ENCODE results near the gene KCNK2. TPM values are rescaled to one million over a fixed set of nuclear protein-coding genes. Genes with fewer than 3 reads are reported as not detected.

KCNK2 gene
- total RNA-seq, 1 donor from 2014 or later = not detected

GRCh38 chr1:215081661-215082531 lies 641 bp upstream of the KCNK2 start:
- TF ChIP-seq, protein P1, sequence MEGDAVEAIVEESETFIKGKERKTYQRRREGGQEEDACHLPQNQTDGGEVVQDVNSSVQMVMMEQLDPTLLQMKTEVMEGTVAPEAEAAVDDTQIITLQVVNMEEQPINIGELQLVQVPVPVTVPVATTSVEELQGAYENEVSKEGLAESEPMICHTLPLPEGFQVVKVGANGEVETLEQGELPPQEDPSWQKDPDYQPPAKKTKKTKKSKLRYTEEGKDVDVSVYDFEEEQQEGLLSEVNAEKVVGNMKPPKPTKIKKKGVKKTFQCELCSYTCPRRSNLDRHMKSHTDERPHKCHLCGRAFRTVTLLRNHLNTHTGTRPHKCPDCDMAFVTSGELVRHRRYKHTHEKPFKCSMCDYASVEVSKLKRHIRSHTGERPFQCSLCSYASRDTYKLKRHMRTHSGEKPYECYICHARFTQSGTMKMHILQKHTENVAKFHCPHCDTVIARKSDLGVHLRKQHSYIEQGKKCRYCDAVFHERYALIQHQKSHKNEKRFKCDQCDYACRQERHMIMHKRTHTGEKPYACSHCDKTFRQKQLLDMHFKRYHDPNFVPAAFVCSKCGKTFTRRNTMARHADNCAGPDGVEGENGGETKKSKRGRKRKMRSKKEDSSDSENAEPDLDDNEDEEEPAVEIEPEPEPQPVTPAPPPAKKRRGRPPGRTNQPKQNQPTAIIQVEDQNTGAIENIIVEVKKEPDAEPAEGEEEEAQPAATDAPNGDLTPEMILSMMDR (IDR thresholded peaks at IDR 0.05; ENCODE audit: insufficient read depth, low read length, poor library complexity, severe bottlenecking) = no peak
- Histone ChIP-seq H3K27me3 (ENCODE audit: control insufficient read depth, insufficient read depth, low read length) (peaks cover 21% of the 10 kb centered on the region), H3K36me3 (ENCODE audit: control insufficient read depth, insufficient read depth, low read length) (no peaks in the 10 kb centered on the region), H3K4me3 (ENCODE audit: low read depth, low read length) (peak overlapping the region; percentile 37)
- DNase-seq (ENCODE audit: low read depth) = no peak

DNA sequence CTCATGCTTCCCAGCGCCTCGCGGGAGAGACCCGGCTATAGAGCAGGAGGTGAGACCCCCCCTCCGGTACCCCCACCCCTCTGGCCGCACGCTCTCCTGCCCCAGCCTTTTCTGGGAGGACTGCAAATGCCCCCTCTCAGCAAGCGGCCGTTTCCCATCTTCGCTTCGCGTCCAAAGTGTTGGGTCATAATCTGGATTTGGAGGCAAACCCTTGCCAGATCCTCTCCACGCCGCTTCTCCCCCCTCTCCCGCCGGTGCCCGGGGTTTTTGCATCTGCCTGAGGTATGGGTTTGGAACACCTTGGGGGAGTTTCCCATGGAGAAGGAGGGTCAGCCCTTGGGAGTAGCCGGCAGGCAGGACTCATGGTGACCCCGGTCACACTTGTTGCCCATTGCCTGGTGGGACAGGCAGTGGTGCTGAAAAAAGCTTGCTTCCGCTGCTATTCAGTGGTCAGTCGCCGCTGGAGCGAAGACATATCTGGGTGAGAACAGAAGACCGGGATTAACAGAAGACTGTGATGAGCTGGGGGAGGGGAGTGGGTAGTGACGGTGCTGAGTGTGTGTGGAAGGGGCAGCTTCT lies 935 bp downstream of the KCNK2 start:
- Histone ChIP-seq H3K36me3 (ENCODE audit: control insufficient read depth, insufficient read depth, low read length) (no peaks in the 10 kb centered on the region), H3K27me3 (ENCODE audit: control insufficient read depth, insufficient read depth, low read length) (peaks cover 21% of the 10 kb centered on the region), H3K4me3 (ENCODE audit: low read depth, low read length) (peak overlapping the region; percentile 37)
- TF ChIP-seq, protein P1 (IDR thresholded peaks at IDR 0.05; ENCODE audit: insufficient read depth, low read length, poor library complexity, severe bottlenecking) = no peak
- DNase-seq (ENCODE audit: low read depth) = no peak

DNA sequence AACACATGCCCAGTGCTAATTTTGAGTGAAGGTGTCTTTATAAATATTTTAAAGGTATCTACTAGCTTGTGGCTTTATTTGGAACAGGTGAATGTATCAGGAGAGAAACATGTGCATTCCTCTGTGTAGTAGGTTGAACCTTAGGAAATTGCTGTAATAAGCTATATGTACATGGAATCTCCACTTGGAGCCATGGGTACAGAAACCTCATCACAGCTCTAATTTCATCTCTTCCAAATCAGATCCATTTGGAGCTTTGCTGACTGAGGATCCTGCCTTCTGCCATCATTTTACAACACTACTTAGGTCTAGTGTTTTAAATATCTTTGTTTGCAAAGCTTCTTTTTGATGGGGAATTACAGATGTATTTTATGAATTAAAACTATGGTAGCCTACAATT lies 2.1 kb downstream of the KCNK2 start:
- TF ChIP-seq, protein P1 (IDR thresholded peaks at IDR 0.05; ENCODE audit: insufficient read depth, low read length, poor library complexity, severe bottlenecking) = no peak
- peaks cover 21% of the 10 kb centered on the region for H3K27me3 ChIP-seq (ENCODE audit: control insufficient read depth, insufficient read depth, low read length)
- H3K36me3 ChIP-seq (ENCODE audit: control insufficient read depth, insufficient read depth, low read length) = no peaks in the 10 kb centered on the region
- no peak for DNase-seq (ENCODE audit: low read depth)
- H3K4me3 ChIP-seq (ENCODE audit: low read depth, low read length) = no peak overlapping the region

DNA sequence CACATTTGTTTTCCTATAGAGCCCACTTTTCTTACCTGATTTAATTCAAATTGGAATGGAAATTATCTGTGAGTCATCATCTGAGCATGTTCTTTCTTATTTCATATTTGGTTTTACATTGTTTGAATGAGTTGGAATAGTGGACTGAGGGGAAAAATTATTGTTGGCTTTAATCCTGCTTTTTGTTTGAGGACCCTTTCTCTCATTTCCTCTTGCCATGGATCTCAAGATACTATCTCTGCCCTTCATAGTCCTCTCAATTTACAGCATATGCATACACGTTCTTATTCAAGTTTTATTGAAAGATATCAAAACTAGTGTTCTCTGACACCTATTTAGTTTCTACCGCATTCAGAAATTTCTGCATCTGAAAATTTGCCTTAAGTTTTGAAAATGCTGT lies 5.1 kb downstream of the KCNK2 start:
- H3K36me3 ChIP-seq (ENCODE audit: control insufficient read depth, insufficient read depth, low read length) = no peaks in the 10 kb centered on the region
- peaks cover 9% of the 10 kb centered on the region for H3K27me3 ChIP-seq (ENCODE audit: control insufficient read depth, insufficient read depth, low read length)
- DNase-seq (ENCODE audit: low read depth) = no peak
- H3K4me3 ChIP-seq (ENCODE audit: low read depth, low read length) = no peak overlapping the region
- TF ChIP-seq, protein P1 (IDR thresholded peaks at IDR 0.05; ENCODE audit: insufficient read depth, low read length, poor library complexity, severe bottlenecking) = no peak

DNA sequence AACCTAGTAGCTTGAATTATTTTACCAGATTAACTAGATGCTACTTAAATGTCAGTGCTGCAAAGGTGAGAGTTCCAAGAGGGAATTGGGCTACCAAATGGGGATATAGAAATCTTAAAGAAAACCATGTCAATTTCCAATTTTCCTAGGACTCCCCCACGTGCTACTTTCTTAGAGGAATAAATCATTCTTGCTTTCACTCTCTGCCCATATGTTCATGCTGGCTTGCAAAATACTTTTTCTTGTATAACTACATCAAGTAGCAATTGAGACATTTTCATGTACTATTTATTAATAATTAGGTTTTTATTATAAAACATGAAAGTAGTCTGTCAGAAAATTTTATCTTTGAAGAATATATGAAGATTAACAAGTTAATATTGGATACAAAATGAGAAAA lies 11.8 kb downstream of the KCNK2 start:
- DNase-seq (ENCODE audit: low read depth) = no peak
- no peaks in the 10 kb centered on the region for H3K27me3 ChIP-seq (ENCODE audit: control insufficient read depth, insufficient read depth, low read length)
- no peaks in the 10 kb centered on the region for H3K36me3 ChIP-seq (ENCODE audit: control insufficient read depth, insufficient read depth, low read length)
- no peak overlapping the region for H3K4me3 ChIP-seq (ENCODE audit: low read depth, low read length)
- TF ChIP-seq, protein P1 (IDR thresholded peaks at IDR 0.05; ENCODE audit: insufficient read depth, low read length, poor library complexity, severe bottlenecking) = no peak

Measured in kidney epithelial cell (primary cell).